GM18517 (cell line): ENCODE measurements around the gene SNX11.

Experiments used
- ATAC-seq: cut with Tn5 transposase; IDR thresholded peaks from one replicate; pipeline ENCODE4 v1.9.1; 2021; ENCODE audit warnings: mild to moderate bottlenecking, moderate library complexity; ENCODE audit not compliant: unreplicated experiment

SNX11 gene

GRCh38 chr17:48160177-48161081 lies 52.9 kb downstream of the SNX11 start:
- ATAC-seq = no peak

- no peak for ATAC-seq
Measured at GRCh38 chr17:48161127-48161905, 53.8 kb downstream of the SNX11 start.

GRCh38 chr17:48162306-48162934 lies 54.9 kb downstream of the SNX11 start:
- no peak for ATAC-seq

- ATAC-seq = no peak
Measured at GRCh38 chr17:48162946-48163506, 55.5 kb downstream of the SNX11 start.

- ATAC-seq = no peak
Measured at GRCh38 chr17:48163809-48164208, 56.2 kb downstream of the SNX11 start.

- no peak for ATAC-seq
Measured at GRCh38 chr17:48169926-48170325, 62.4 kb downstream of the SNX11 start.
